Measurements from ENCODE around the gene COQ10A. TPM values are rescaled to one million over a fixed set of nuclear protein-coding genes. Genes with fewer than 3 reads are reported as not detected.

COQ10A gene
- total and polyA plus RNA-seq, 2 donors (not counting 3 experiments of a cell fraction or from before 2014, with no cell fraction given), result 14.7 to 32.4 TPM

- Histone ChIP-seq H3K27ac (ENCODE audit: insufficient read depth, low read depth, low read length) (peak within 1 kb of the TSS; percentile 77), H3K9me1 (replicated peaks; ENCODE audit: control insufficient read depth, extremely low read depth, insufficient read depth, low read length) (no peaks in the 10 kb centered on the region), H2AFZ (ENCODE audit: low read depth, low read length) (peak within 1 kb of the TSS; percentile 88), H3K27me3 (ENCODE audit: control insufficient read depth in 2 of 2, insufficient read depth in 2 of 2, low read length in 2 of 2) (no peaks in the 10 kb centered on the region), H4K20me1 (replicated peaks; ENCODE audit: control insufficient read depth, extremely low read depth, insufficient read depth, low read length) (no peaks in the 10 kb centered on the region), H3K9me3 (replicated peaks; ENCODE audit: control insufficient read depth, insufficient read depth, low read length) (no peaks in the 10 kb centered on the region), H3K79me2 (ENCODE audit: control insufficient read depth, insufficient read depth, low read length) (peaks cover 20% of the 10 kb centered on the region), H3K4me2 (ENCODE audit: insufficient read depth, low read length) (peak within 1 kb of the TSS; percentile 73), H3K36me3 (ENCODE audit: control insufficient read depth in 2 of 2, extremely low read depth in 1 of 2, insufficient read depth in 2 of 2, low read length in 2 of 2) (peaks cover 0 to 2% of the 10 kb centered on the region in 2 experiments), H3K4me3 (replicated peaks in 1 of 3; ENCODE audit: insufficient read depth in 1 of 3, low read depth in 1 of 3, low read length in 3 of 3) (peak within 1 kb of the TSS; percentile 11 to 49 (median 49)), H3K9ac (replicated peaks; ENCODE audit: extremely low read depth, insufficient read depth, low read length) (peak within 1 kb of the TSS; percentile 64), H3K4me1 (ENCODE audit: control insufficient read depth, extremely low read depth, insufficient read depth, low read length) (peaks cover 19% of the 10 kb centered on the region)
- no TSS peak for BruUV-seq (replicated peaks)
- intact Hi-C loops (cut with micrococcal nuclease) (loop anchor here (1.0 to 2.0 kb wide), 8 partner anchors 18 to 422 kb away; partner anchors contain the start of genes ANKRD52 and COQ10A), dilution Hi-C loops (cut with MboI; ENCODE audit: extremely low pct_ligation_motif_present, low sequenced_read_pairs) (no loop called here)
- CTCF ChIA-PET, result no interaction called here
- DNase-seq (ENCODE audit: low read depth, low spot score) (peak; percentile 99), FAIRE-seq (peak; percentile 98)
- TF ChIP-seq CTCF (IDR thresholded peaks at IDR 0.05; ENCODE audit: extremely low read depth in 1 of 2, insufficient read depth in 1 of 2, low read depth in 1 of 2, low read length in 2 of 2) (peak; percentile 82 to 96), JUN (IDR thresholded peaks at IDR 0.05; ENCODE audit: borderline replicate concordance, insufficient read depth, insufficient read length, low read depth) (no peak), POLR2A (IDR thresholded peaks at IDR 0.05; ENCODE audit: low read depth, low read length) (peak; percentile 7), MYC (IDR thresholded peaks at IDR 0.05; ENCODE audit: low read depth, low read length) (peak; percentile 19), POLR2AphosphoS5 (IDR thresholded peaks at IDR 0.05; ENCODE audit: insufficient read depth, low read depth, low read length) (peak; percentile 50)
- POLR2A ChIA-PET, result no interaction called here
These were observed 42.5 kb upstream of the COQ10A start, which contains the start of gene NABP2 for GRCh38 chr12:56224102-56224701. Gene NABP2, plus strand, starts transcription at chr12:56224342. Its CDS starts 515 bp downstream, at chr12:56224857.

All from endothelial cell of umbilical vein (primary cell).